Progenitor cell of endocrine pancreas (in vitro differentiated cells): ENCODE data around the gene ABTB2. TPM values are rescaled to one million over a fixed set of nuclear protein-coding genes. Genes with fewer than 3 reads are reported as not detected.

Source experiments
- DNase-seq: peaks from one replicate; pipeline ENCODE4 v3.0.0; 2021; ENCODE audit warnings: low spot score; ENCODE audit not compliant: unreplicated experiment
- H3K27ac Mint-ChIP-seq: 2 replicates; pipeline ENCODE4 v1.8.0; 2021; ENCODE audit warnings: mild to moderate bottlenecking, moderate library complexity, mixed read lengths
- H3K27me3 Mint-ChIP-seq: 2 replicates; pipeline ENCODE4 v1.8.0; 2021; ENCODE audit warnings: mixed read lengths
- H3K36me3 Mint-ChIP-seq: 2 replicates; pipeline ENCODE4 v1.8.0; 2022; ENCODE audit warnings: mixed read lengths; ENCODE audit not compliant: insufficient read depth
- H3K4me1 Mint-ChIP-seq: 2 replicates; pipeline ENCODE4 v1.8.0; 2021; ENCODE audit warnings: low read depth, mixed read lengths
- H3K4me3 Mint-ChIP-seq: 2 replicates; pipeline ENCODE4 v1.8.0; 2021; ENCODE audit warnings: low read depth, mild to moderate bottlenecking, moderate library complexity, mixed read lengths
- H3K9me3 Mint-ChIP-seq: 2 replicates; pipeline ENCODE4 v1.8.0; 2021; ENCODE audit warnings: low read depth, mixed read lengths
- total RNA-seq: library from RNA; stranded (reverse); gene quantifications from 2 replicates; pipeline ENCODE4 v1.2.1, GENCODE V29; 2021
- TF ChIP-seq, protein P1 (sequence below): fragments of 200-600 bp; sonication (generic); IDR thresholded peaks from one replicate; pipeline ENCODE4 v1.5.0; 2021; ENCODE audit warnings: antibody characterized with exemption, mild to moderate bottlenecking; ENCODE audit not compliant: unreplicated experiment

The ABTB2 gene
- total RNA-seq, 1 donor from 2014 or later: 19.5 TPM

DNA sequence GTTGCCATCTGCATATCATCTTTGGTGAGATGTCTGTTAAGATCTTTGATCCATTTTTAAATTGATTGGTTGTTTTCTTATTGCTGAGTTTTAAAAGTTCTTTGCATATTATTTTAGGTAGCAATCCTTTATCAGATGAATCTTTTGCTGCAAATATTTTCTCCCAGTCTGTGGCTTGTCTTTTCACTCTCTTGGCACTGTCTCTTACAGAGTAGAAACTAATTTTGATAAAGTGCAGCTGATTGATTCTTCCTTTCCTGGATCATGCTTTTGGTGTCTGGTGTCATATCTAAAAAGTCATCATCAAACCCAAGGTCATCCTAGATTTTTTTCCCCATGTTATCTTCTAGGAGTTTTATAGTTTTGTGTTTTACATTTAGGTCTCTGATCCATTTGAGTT is 139.7 kb downstream of the ABTB2 start:
- TF ChIP-seq, protein P1, sequence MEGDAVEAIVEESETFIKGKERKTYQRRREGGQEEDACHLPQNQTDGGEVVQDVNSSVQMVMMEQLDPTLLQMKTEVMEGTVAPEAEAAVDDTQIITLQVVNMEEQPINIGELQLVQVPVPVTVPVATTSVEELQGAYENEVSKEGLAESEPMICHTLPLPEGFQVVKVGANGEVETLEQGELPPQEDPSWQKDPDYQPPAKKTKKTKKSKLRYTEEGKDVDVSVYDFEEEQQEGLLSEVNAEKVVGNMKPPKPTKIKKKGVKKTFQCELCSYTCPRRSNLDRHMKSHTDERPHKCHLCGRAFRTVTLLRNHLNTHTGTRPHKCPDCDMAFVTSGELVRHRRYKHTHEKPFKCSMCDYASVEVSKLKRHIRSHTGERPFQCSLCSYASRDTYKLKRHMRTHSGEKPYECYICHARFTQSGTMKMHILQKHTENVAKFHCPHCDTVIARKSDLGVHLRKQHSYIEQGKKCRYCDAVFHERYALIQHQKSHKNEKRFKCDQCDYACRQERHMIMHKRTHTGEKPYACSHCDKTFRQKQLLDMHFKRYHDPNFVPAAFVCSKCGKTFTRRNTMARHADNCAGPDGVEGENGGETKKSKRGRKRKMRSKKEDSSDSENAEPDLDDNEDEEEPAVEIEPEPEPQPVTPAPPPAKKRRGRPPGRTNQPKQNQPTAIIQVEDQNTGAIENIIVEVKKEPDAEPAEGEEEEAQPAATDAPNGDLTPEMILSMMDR: no peak
- H3K4me3 Mint-ChIP-seq: no peak overlapping the region
- H3K9me3 Mint-ChIP-seq: peaks cover 2% of the 10 kb centered on the region
- no peak for DNase-seq
- H3K27me3 Mint-ChIP-seq: no peaks in the 10 kb centered on the region
- H3K27ac Mint-ChIP-seq: no peak overlapping the region
- no peaks in the 10 kb centered on the region for H3K36me3 Mint-ChIP-seq
- peaks cover 9% of the 10 kb centered on the region for H3K4me1 Mint-ChIP-seq

DNA sequence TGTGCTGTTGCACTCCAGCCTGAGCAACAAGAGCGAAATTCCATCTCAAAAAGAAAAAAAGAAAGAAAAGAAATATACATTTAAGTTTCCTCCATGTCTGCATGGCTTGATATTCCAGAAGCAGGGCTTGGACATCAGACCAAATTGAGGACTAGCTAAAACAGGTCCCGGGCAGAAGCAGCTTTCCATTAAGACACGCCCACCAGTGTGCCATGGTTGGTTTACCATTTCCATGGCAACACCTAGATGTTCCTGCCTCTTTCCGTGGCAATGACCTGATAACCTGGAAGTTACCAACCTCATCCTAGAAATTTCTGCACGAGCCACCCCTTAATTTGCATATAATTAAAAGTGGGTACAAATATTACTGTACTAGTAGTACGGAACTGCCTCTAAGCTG is 141.1 kb downstream of the ABTB2 start:
- Mint-ChIP-seq H3K36me3 (no peaks in the 10 kb centered on the region), H3K27me3 (no peaks in the 10 kb centered on the region), H3K4me1 (peaks cover 6% of the 10 kb centered on the region), H3K9me3 (peaks cover 2% of the 10 kb centered on the region), H3K27ac (no peak overlapping the region), H3K4me3 (no peak overlapping the region)
- TF ChIP-seq, protein P1: no peak
- DNase-seq: no peak

DNA sequence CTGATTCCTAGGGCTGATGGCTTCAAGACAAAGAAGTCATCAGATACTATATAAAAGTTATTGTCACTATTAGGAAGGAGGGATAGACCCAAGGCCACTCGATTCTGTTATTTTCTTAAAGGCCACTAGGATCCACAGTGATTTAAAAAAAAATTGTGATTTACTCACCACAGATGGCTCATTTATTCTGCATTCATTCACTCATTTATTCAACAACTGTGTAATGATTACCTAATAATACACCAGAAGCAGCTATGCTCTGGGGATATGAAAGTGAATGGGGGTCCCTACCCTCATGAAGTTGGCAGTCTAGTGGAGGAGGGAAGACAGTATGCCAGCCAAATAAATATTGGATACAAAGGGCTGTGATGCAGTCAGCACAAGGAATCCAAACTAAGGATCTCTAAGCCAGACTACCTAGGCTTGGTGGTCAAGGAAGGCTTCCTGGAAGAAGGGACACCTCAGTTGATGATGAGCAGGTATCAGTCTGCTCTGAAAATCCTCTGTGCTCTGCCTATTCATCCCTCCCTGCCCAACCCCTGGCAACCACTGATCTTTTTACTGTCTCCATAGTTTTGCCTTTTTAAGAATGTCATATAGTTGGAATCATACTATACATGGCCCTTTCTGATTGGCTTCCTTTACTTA is 141.9 kb downstream of the ABTB2 start:
- Mint-ChIP-seq H3K4me3 (no peak overlapping the region), H3K9me3 (peaks cover 2% of the 10 kb centered on the region), H3K4me1 (peaks cover 6% of the 10 kb centered on the region), H3K27ac (no peak overlapping the region), H3K27me3 (no peaks in the 10 kb centered on the region), H3K36me3 (no peaks in the 10 kb centered on the region)
- TF ChIP-seq, protein P1: no peak
- no peak for DNase-seq

DNA sequence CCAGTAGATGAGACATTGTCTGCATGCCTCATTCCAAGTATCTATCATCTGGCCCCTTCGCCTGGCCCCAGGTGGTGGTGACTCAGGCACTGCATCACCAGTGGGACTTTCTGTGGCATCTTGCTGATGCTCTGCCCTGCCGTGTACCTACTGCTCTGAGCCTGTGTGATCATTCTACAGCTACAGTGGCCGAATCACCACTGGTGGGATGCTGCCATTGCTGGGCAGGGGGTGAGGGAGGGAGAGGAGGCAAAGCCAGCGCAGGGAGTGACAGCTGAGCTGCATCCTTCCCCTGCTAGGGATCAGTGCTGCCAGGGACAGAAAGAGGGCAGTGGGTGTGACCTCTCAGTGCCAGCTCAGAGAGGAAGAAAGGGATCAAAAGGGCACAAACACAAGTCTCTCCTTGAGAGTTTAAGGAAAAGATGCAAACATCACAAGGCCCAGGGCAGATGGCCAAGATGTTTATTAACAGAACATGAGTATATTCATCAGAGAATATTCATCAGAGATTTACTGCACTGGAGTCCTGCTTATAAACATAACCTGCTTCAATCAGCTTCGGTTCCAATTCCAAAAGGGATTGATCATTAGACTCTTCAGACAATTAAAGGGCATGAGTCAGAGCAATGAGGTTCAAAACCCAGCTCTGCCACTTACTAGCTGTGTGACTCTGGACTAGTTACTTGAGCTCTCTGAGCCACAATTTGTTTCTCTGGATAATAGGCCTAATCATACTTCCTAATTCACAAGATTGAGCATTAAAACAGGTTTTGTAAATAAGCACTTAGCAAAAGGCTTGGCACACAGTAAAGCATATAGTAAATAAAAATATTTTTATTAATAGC is 142.6 kb downstream of the ABTB2 start:
- no peaks in the 10 kb centered on the region for H3K36me3 Mint-ChIP-seq
- H3K4me1 Mint-ChIP-seq: peaks cover 9% of the 10 kb centered on the region
- H3K27ac Mint-ChIP-seq: peak overlapping the region; percentile 31
- TF ChIP-seq, protein P1: no peak
- no peak for DNase-seq
- H3K27me3 Mint-ChIP-seq: no peaks in the 10 kb centered on the region
- H3K9me3 Mint-ChIP-seq: peaks cover 2% of the 10 kb centered on the region
- H3K4me3 Mint-ChIP-seq: no peak overlapping the region

DNA sequence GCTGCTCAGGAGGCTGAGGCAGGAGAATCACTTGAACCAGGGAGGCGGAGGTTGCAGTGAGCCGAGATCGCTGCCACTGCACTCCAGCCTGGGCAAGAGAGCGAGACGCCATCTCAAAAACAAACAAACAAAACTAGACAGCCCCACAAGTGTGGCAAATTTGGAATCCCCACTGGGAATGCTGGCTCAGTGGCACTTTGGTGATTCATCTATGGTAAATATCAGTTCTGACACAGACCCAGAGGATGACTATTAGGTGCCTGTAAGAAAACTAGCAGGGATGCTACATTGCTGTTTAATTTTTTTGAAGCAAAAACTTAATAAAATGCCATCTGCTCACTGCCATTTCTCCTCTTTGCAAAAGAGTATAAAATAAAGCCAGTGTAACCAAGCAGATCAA is 144.4 kb downstream of the ABTB2 start:
- no peak for DNase-seq
- Mint-ChIP-seq H3K9me3 (no peaks in the 10 kb centered on the region), H3K4me1 (peaks cover 10% of the 10 kb centered on the region), H3K4me3 (no peak overlapping the region), H3K27me3 (no peaks in the 10 kb centered on the region), H3K36me3 (no peaks in the 10 kb centered on the region), H3K27ac (no peak overlapping the region)
- TF ChIP-seq, protein P1: no peak
